Measurements from ENCODE around the gene SRP68.

Gene SRP68

DNA sequence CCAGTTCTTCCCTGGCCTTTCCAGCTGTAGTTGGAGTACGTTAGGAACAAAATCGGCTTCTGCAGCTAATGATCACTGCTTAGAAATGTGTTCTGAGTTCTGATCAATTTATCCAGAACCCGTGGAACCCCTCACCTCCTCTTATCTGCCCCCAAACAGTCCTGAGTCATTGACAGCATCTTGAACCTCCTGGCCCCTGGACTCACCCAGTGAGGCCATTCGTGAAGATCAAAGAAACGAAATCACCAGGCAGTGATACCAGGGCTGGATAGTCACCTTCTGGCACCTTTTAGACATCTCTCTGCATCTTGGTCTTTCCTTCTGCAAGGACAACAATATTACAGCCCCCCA lies 48.3 kb upstream of the SRP68 start (continued):
- no peak for TF ChIP-seq ZNF510 (tag by site-specific recombination; IDR thresholded peaks at IDR 0.05; ENCODE audit: insufficient replicate concordance)
- TF ChIP-seq ZNF266 (tag by site-specific recombination; IDR thresholded peaks at IDR 0.05; ENCODE audit: low read depth): no peak
- no peak for TF ChIP-seq ZNF501 (tag by site-specific recombination; IDR thresholded peaks at IDR 0.05)
- TF ChIP-seq ZXDB (tag by site-specific recombination; IDR thresholded peaks at IDR 0.05): no peak

DNA sequence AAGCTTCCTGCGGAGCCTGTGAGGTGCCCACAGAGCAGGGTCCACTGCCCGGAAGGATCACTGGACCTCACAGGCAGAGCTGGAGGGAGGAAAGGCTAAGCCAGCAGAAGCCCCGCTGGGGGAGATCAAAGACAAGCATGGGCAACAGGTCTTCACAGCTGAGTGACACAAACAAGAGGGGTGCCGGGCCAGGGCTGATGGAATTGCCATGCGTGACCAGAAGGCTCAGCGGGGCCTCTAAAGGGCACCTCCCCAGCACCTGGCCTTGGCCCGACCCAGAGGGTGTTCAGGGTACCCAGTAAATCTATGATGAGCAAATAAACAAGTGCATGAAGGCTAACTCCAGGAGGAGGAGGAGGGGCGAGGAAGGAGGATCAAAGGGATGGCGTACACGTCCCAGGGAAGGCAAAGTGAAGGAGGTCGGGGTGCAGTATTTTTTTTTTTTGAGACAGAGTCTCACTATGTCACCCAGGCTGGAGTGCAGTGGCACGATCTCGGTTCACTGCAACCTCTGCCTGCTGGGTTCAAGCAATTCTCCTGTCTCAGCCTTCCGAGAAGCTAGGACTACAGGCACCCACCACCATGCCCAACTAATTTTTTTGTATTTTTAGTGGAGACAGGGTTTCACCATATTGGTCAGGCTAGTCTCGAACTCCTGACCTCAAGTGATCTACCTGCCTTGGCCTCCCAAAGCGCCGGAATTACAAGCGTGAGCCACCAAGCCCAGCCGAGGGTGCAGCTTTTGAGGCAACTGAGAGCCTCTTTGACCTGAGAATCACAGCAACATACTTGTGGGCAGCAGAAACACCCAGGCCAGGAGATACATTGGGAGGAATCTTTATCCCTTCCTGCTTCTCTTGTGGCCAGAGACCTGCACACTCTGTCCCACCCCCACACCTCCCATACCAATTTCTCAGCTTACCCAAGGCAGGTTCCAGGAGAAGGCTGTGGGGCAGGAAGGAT lies 47.4 kb upstream of the SRP68 start:
- Histone ChIP-seq H3K36me3 (ENCODE audit: control insufficient read depth in 2 of 2, insufficient read depth in 1 of 2, low read length in 2 of 2) (no peaks in the 10 kb centered on the region), H3K4me1 (ENCODE audit: control insufficient read depth, insufficient read depth, low read length) (no peaks in the 10 kb centered on the region), H3K27ac (ENCODE audit: extremely low read depth, low read depth, low read length) (no peak overlapping the region), H3K9me3 (ENCODE audit: control insufficient read depth, insufficient read depth, low read depth, low read length) (no peaks in the 10 kb centered on the region), H3K4me3 (ENCODE audit: low read depth, low read length) (no peak overlapping the region)
- CTCF ChIA-PET: interaction anchor here (0.6 to 11.8 kb wide), 20 partner anchors 8 to 291 kb away, joined by 3 to 191 read pairs (median 4); no protein-coding TSS in a partner anchor
- POLR2A ChIA-PET: no interaction called here
- peak; percentile 76 for TF ChIP-seq SCRT2 (tag by site-specific recombination; IDR thresholded peaks at IDR 0.05)
- TF ChIP-seq ZBTB20 (tag by site-specific recombination; IDR thresholded peaks at IDR 0.05): no peak
- peak; percentile 95 for TF ChIP-seq ZNF157 (tag by site-specific recombination; IDR thresholded peaks at IDR 0.05)
- TF ChIP-seq, protein P1, sequence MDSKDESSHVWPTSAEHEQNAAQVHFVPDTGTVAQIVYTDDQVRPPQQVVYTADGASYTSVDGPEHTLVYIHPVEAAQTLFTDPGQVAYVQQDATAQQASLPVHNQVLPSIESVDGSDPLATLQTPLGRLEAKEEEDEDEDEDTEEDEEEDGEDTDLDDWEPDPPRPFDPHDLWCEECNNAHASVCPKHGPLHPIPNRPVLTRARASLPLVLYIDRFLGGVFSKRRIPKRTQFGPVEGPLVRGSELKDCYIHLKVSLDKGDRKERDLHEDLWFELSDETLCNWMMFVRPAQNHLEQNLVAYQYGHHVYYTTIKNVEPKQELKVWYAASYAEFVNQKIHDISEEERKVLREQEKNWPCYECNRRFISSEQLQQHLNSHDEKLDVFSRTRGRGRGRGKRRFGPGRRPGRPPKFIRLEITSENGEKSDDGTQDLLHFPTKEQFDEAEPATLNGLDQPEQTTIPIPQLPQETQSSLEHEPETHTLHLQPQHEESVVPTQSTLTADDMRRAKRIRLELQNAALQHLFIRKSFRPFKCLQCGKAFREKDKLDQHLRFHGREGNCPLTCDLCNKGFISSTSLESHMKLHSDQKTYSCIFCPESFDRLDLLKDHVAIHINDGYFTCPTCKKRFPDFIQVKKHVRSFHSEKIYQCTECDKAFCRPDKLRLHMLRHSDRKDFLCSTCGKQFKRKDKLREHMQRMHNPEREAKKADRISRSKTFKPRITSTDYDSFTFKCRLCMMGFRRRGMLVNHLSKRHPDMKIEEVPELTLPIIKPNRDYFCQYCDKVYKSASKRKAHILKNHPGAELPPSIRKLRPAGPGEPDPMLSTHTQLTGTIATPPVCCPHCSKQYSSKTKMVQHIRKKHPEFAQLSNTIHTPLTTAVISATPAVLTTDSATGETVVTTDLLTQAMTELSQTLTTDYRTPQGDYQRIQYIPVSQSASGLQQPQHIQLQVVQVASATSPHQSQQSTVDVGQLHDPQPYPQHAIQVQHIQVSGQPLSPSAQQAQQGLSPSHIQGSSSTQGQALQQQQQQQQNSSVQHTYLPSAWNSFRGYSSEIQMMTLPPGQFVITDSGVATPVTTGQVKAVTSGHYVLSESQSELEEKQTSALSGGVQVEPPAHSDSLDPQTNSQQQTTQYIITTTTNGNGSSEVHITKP (tag by site-specific recombination; IDR thresholded peaks at IDR 0.05): peak; percentile 40; the same call in 1 of the 2 replicates

DNA sequence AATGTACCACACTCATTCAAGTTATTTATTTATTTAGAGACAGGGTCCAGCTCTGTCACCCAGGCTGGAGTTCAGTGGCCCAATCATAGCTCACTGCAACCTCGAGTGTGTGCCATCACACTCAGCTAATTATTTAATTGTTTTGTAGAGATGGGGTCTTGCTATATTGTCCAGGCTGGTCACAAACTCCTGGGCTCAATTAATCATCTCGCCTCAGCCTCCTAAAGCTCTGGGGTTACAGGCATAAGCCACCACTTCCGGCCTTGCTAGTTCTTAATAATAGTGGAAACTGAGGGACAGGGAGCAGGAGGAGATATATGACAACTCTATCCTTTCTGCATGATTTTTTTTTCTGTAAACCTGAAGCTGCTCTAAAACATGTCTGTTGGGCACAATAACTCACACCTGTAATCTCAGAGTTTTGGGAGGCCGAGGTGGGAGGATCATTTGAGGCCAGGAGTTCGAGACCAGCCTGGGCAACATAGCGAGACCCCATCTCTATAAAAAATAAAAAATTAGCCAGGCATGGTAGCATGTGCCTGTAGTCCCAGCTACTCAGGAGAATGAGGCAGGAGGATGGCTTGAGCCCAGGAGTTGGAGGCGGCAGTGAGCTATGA lies 42.9 kb upstream of the SRP68 start:
- POLR2A ChIA-PET: interaction anchor here (0.6 to 1.6 kb wide), 2 partner anchors 127 to 150 kb away, joined by 3 to 5 read pairs; partner anchors contain the start of gene UBALD2
- H3K4me1 ChIP-seq (ENCODE audit: control insufficient read depth, insufficient read depth, low read length): no peaks in the 10 kb centered on the region
- TF ChIP-seq ZNF121 (tag by site-specific recombination; IDR thresholded peaks at IDR 0.05) (peak; percentile 74), ZNF354C (tag by site-specific recombination; IDR thresholded peaks at IDR 0.05; ENCODE audit: borderline replicate concordance, low read depth) (no peak)
- no peaks in the 10 kb centered on the region for H3K9me3 ChIP-seq (ENCODE audit: control insufficient read depth, insufficient read depth, low read depth, low read length)
- H3K36me3 ChIP-seq (ENCODE audit: control insufficient read depth in 2 of 2, insufficient read depth in 1 of 2, low read length in 2 of 2): no peaks in the 10 kb centered on the region
- no peak overlapping the region for H3K27ac ChIP-seq (ENCODE audit: extremely low read depth, low read depth, low read length)
- CTCF ChIA-PET: interaction anchor here (0.6 to 1.7 kb wide), 10 partner anchors 8 to 258 kb away, joined by 3 to 12 read pairs (median 5); no protein-coding TSS in a partner anchor
- no peak overlapping the region for H3K4me3 ChIP-seq (ENCODE audit: low read depth, low read length)

DNA sequence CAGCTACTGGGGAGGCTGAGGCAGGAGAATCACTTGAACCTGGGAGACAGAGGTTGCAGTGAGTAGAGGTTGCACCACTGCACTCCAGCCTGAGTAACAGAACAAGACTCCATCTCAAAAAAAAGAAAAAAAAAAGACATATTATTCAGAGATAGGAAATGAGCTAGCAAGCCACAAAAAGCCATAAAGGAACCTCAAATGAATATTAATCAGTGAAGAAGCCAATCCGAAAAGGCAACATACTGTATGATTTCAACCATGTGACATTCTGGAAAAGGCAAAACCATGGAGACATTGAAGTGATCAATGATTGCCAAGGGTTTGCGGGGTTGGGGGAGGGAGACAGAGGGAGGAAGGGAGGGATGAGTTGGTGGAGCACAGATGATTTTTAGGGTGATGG lies 39.6 kb upstream of the SRP68 start:
- Histone ChIP-seq H3K27ac (ENCODE audit: extremely low read depth, low read depth, low read length) (no peak overlapping the region), H3K36me3 (ENCODE audit: control insufficient read depth in 2 of 2, insufficient read depth in 1 of 2, low read length in 2 of 2) (no peaks in the 10 kb centered on the region), H3K4me1 (ENCODE audit: control insufficient read depth, insufficient read depth, low read length) (no peaks in the 10 kb centered on the region), H3K9me3 (ENCODE audit: control insufficient read depth, insufficient read depth, low read depth, low read length) (no peaks in the 10 kb centered on the region), H3K4me3 (ENCODE audit: low read depth, low read length) (no peak overlapping the region)
- CTCF ChIA-PET: interaction anchor here (1.0 to 1.8 kb wide), 4 partner anchors 8 to 168 kb away, joined by 3 to 11 read pairs (median 4); no protein-coding TSS in a partner anchor
- POLR2A ChIA-PET: no interaction called here
- TF ChIP-seq ZSCAN16 (tag by site-specific recombination; IDR thresholded peaks at IDR 0.05): no peak
- TF ChIP-seq, protein P2, sequence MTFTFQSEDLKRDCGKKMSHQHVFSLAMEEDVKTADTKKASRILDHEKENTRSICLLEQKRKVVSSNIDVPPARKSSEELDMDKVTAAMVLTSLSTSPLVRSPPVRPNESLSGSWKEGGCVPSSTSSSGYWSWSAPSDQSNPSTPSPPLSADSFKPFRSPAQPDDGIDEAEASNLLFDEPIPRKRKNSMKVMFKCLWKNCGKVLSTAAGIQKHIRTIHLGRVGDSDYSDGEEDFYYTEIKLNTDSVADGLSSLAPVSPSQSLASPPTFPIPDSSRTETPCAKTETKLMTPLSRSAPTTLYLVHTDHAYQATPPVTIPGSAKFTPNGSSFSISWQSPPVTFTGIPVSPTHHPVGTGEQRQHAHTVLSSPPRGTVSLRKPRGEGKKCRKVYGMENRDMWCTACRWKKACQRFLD (tag by site-specific recombination; IDR thresholded peaks at IDR 0.05): no peak
- TF ChIP-seq GLI2 (tag by site-specific recombination; IDR thresholded peaks at IDR 0.05; ENCODE audit: borderline replicate concordance, low read depth): no peak
- no peak for TF ChIP-seq PRDM1 (tag by site-specific recombination; IDR thresholded peaks at IDR 0.05)
- TF ChIP-seq ZNF239 (tag by site-specific recombination; IDR thresholded peaks at IDR 0.05): no peak
- no peak for TF ChIP-seq ZNF610 (tag by site-specific recombination; IDR thresholded peaks at IDR 0.05; ENCODE audit: borderline replicate concordance)
- TF ChIP-seq EGR2 (tag by site-specific recombination; IDR thresholded peaks at IDR 0.05; ENCODE audit: low read depth): no peak
- TF ChIP-seq ZNF658 (tag by site-specific recombination; IDR thresholded peaks at IDR 0.05): no peak
- no peak for TF ChIP-seq ZNF585B (tag by site-specific recombination; IDR thresholded peaks at IDR 0.05)
- no peak for TF ChIP-seq ZNF114 (tag by site-specific recombination; IDR thresholded peaks at IDR 0.05)

Data from HEK293 (cell line).